ENCODE results near the gene KCP. TPM values are rescaled to one million over a fixed set of nuclear protein-coding genes. Genes with fewer than 3 reads are reported as not detected.

Gene KCP
- total and polyA plus RNA-seq, 8 donors, result 1.5 to 9.8 (median 7.0) TPM

DNA sequence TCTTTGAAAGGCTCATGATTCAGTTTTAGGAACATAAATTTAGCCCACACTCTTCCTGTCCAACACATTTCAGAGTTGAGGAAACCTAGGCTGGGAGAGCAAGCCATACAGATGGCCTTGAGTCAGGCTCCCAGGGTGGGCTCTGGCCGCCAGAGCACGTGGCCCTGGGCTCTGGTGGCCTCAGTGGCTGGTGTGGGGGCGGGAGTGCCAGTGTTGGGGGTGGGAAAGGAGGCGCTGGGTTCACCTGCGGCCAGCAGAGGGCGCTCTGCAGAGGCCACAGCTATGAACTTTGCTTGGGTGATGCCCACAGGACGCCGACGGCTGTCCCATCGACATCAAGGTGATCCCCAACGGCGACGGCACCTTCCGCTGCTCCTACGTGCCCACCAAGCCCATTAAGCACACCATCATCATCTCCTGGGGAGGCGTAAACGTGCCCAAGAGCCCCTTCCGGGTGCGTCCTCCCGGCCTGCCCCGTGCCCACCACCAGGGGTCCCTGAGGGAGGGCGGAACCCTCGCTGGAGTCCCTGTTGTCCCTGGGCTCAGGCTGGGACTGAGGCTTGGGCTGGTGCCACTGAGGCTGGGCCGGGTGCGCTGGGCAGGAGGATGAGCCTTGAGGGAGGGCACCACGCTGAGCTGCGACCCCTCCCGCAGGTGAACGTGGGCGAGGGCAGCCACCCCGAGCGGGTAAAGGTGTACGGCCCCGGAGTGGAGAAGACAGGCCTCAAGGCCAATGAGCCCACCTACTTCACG lies 68.4 kb downstream of the KCP start:
- intact Hi-C loops (cut with DNase I), result no loop called here
- H3K27ac ChIP-seq, result no peak overlapping the region
- H3K36me3 ChIP-seq, result no peaks in the 10 kb centered on the region
- no peak overlapping the region for H3K4me3 ChIP-seq
- no peaks in the 10 kb centered on the region for H3K27me3 ChIP-seq
- DNase-seq (peak in 1 of 4 donors; percentile 87), ATAC-seq (peak; percentile 73)
- no peaks in the 10 kb centered on the region for H3K4me1 ChIP-seq
- TF ChIP-seq CTCF (IDR thresholded peaks at IDR 0.05), result peak; percentile 69 to 79
- H3K9me3 ChIP-seq, result no peaks in the 10 kb centered on the region

GRCh38 chr7:128841171-128841690 lies 69.3 kb downstream of the KCP start:
- H3K36me3 ChIP-seq, result no peaks in the 10 kb centered on the region
- H3K4me3 ChIP-seq, result no peak overlapping the region
- H3K4me1 ChIP-seq, result no peaks in the 10 kb centered on the region
- no peaks in the 10 kb centered on the region for H3K9me3 ChIP-seq
- DNase-seq (peak in 1 of 4 donors; percentile 62), ATAC-seq (no peak)
- H3K27me3 ChIP-seq, result no peaks in the 10 kb centered on the region
- no peak for TF ChIP-seq CTCF (IDR thresholded peaks at IDR 0.05)
- intact Hi-C loops (cut with DNase I), result no loop called here
- no peak overlapping the region for H3K27ac ChIP-seq

DNA sequence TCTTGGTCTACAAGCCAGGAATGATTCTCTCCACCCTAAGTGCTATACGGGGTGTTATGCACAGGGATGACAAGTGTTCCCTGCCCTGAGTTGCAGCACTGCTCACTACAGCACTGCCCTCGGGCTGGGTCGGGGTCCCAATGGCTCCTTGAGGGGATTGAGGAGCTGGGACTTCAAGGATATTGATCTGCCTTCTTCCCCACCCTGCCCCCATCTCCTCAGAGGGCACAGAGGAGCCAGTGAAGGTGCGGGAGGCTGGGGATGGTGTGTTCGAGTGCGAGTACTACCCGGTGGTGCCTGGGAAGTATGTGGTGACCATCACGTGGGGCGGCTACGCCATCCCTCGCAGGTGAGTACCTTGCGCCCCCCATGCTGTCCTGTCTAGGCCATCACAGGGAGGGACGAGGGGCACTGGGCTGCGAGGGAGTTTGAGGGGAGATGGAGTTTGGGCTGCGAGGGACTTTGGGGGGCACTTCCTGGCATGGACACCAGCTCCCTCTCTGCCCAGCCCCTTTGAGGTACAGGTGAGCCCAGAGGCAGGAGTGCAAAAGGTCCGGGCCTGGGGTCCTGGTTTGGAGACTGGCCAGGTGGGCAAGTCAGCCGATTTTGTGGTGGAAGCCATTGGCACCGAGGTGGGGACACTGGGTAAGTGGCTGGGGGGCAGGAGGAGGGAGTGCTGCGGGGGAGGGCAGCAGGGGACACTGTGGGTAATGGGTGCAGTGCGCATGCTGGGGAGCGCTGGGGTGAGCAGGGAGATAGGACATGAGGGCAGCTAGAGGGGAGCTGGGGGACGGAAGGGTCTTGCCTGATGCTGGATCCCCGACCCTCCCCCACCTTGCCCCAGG lies 70.0 kb downstream of the KCP start:
- H3K27ac ChIP-seq, result no peak overlapping the region
- no peaks in the 10 kb centered on the region for H3K4me1 ChIP-seq
- H3K36me3 ChIP-seq, result no peaks in the 10 kb centered on the region
- H3K9me3 ChIP-seq, result no peaks in the 10 kb centered on the region
- DNase-seq, result peak in 1 of 4 donors; percentile 73
- no peak for TF ChIP-seq CTCF (IDR thresholded peaks at IDR 0.05)
- H3K27me3 ChIP-seq, result no peaks in the 10 kb centered on the region
- no peak overlapping the region for H3K4me3 ChIP-seq
- intact Hi-C loops (cut with DNase I), result no loop called here
- ATAC-seq, result no peak

- H3K27ac ChIP-seq, result no peak overlapping the region
- no peaks in the 10 kb centered on the region for H3K9me3 ChIP-seq
- DNase-seq (peak in 1 of 4 donors; percentile 66), ATAC-seq (no peak)
- no peak overlapping the region for H3K4me3 ChIP-seq
- no peaks in the 10 kb centered on the region for H3K4me1 ChIP-seq
- H3K36me3 ChIP-seq, result no peaks in the 10 kb centered on the region
- H3K27me3 ChIP-seq, result no peaks in the 10 kb centered on the region
- TF ChIP-seq CTCF (IDR thresholded peaks at IDR 0.05), result no peak
- intact Hi-C loops (cut with DNase I), result no loop called here
Measured at GRCh38 chr7:128839751-128840177, 70.7 kb downstream of the KCP start.
